Cardiac muscle cell (in vitro differentiated cells and primary cell): Measurements from ENCODE around the gene BCL10. TPM values are rescaled to one million over a fixed set of nuclear protein-coding genes. Genes with fewer than 3 reads are reported as not detected.

Experiments used
- DNase-seq, 2 donors: peaks; one replicate each; pipeline versions ENCODE4 v3.0.0 to v3.0.0-alpha.2; 2010 to 2017; ENCODE audit warnings: low read depth in 1 of 2, low spot score in 1 of 2
- H3K27ac ChIP-seq: fragments of 200-600 bp; sonication (generic); 2 replicates; pipeline ENCODE4 v1.5.1; 2016
- H3K27me3 ChIP-seq: fragments of 200-600 bp; sonication (generic); 2 replicates; pipeline ENCODE4 v1.6.0; 2016; ENCODE audit warnings: control low read depth
- H3K36me3 ChIP-seq: fragments of 200-600 bp; sonication (generic); 2 replicates; pipeline ENCODE4 v1.5.1; 2016; ENCODE audit warnings: control low read depth
- H3K4me1 ChIP-seq: fragments of 200-600 bp; sonication (generic); 2 replicates; pipeline ENCODE4 v1.8.1; 2017; ENCODE audit warnings: low read depth, mild to moderate bottlenecking, mixed run types
- H3K4me3 ChIP-seq: fragments of 200-600 bp; sonication (generic); 2 replicates; pipeline ENCODE4 v1.5.1; 2016; ENCODE audit warnings: mild to moderate bottlenecking
- H3K9me3 ChIP-seq: fragments of 200-600 bp; sonication (generic); 2 replicates; pipeline ENCODE4 v1.5.1; 2017; ENCODE audit warnings: low read depth, mild to moderate bottlenecking, control low read depth
- CTCF ChIP-seq: IDR thresholded peaks from 2 replicates; pipeline ENCODE4 v1.5.1; 2012; ENCODE audit warnings: low read depth, mild to moderate bottlenecking, low read length
- polyA plus RNA-seq: library from polyadenylated mRNA; unstranded; fragments of >200 nt; fragmentation: Nextera tagmentation; extraction: Ambion mirVana; gene quantifications from 2 replicates; pipeline ENCODE4 v1.2.1, GENCODE V29; 2016
- total RNA-seq: library from RNA; depleted of rRNA; stranded (reverse); fragments of >200 nt; gene quantifications from 2 replicates; pipeline ENCODE4 v1.2.3, GENCODE V29; 2016

BCL10 gene
- total and polyA plus RNA-seq, 2 experiments from 2014 or later, result 11.7 to 12.8 TPM

DNA sequence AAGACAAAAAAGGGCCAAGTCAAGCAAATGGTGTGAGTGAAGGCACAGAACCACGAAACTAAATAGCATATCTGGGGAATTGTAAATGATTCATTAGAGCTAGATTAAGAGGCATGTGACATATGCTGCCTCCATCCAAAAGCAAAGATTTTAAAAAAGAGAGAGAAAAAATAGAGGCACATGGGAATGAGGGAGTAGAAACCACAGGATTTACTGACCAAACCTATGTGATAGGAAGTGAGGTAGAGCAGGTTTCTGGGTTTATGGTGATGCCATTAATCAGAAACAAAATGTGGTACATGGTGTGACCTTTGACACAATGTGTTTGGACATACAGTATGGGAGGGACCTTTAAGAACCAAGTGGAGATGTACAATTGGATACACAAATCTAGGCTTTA, 30.5 kb downstream of the BCL10 start:
- Histone ChIP-seq H3K27ac (no peak overlapping the region), H3K27me3 (no peaks in the 10 kb centered on the region), H3K4me3 (no peak overlapping the region), H3K9me3 (no peaks in the 10 kb centered on the region), H3K4me1 (peaks cover 17% of the 10 kb centered on the region), H3K36me3 (no peaks in the 10 kb centered on the region)
- no peak for TF ChIP-seq CTCF
- no peak for DNase-seq

DNA sequence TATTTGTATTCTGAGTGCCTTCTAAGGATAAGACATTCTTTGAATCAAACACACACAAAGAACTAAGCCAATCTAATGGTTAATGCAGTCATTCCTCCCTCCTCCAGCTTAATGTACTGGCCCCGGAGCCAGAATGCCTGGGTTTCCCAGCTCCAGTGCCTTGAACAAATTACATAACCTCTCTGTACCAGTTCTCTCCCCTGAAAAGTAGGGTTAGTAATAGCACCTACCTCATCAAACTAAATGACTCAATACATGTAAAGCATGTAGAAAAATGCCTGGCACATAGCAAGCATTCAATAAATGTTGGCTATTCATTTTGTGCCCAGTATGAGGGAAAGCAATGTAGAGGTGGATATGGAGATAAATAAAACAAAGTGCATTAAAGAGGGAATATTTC, 31.0 kb downstream of the BCL10 start:
- TF ChIP-seq CTCF, result no peak
- Histone ChIP-seq H3K36me3 (no peaks in the 10 kb centered on the region), H3K27ac (no peak overlapping the region), H3K27me3 (no peaks in the 10 kb centered on the region), H3K4me3 (no peak overlapping the region), H3K9me3 (no peaks in the 10 kb centered on the region), H3K4me1 (peaks cover 21% of the 10 kb centered on the region)
- no peak for DNase-seq

DNA sequence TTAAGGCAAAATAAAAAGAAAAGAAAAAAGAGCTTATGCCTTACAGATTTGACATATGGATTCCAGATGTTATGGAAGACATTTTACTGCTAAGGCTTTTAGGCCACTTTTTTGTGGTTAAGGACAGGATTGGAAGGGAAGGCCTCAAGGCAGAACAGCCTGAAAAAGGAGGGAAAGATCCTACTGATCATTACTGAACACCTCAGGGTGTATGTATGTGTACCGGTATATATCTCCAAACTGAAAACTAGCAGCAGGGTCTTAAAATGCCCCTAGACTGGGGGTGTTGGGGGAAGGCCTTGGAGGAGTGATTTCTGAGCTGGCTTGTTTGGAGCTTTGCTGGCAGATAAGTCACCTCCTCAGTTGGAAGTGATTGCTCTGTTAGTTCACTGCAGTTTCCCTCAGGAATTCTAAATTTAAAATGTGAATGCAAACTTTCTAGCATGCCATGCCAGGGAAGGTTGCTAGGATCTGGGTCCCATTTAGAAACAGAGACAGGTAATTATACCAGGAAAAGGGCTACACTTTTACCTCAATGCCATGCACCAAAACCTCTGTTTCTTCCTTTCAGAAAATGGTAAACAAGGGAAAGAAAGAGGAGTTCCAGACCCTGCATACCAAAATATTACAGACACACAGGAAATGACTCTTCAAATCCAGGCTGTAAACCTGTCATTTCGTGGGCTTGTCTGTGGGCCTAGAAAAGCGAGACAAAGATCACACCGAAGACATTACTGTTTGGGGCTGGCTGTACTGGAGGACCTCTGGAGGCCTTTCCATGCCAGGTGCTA, 32.0 kb downstream of the BCL10 start:
- no peaks in the 10 kb centered on the region for H3K9me3 ChIP-seq
- no peaks in the 10 kb centered on the region for H3K36me3 ChIP-seq
- no peak overlapping the region for H3K4me3 ChIP-seq
- peak overlapping the region; percentile 74 for H3K27ac ChIP-seq
- peaks cover 29% of the 10 kb centered on the region for H3K4me1 ChIP-seq
- peak in 1 of 2 donors; percentile 41 for DNase-seq
- no peak for TF ChIP-seq CTCF
- no peaks in the 10 kb centered on the region for H3K27me3 ChIP-seq

DNA sequence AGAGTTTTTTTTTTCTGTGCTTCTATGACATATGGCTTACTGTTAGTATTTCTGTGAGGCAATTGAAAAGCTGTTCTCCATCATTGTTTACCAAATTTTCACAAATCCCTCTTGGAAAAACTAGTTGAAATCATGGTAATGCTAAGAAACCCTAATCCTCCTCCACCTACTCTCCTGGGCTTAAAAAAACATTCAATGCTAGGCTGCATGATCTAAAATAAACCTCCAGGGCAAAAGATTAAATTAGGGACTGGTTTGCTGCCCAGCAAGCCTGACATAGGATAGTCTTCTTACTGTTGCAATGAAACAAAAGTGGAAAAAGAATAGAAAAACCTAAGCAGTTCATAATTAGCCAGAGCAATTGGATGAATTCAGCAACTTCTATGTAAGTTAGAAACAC, 33.1 kb downstream of the BCL10 start:
- Histone ChIP-seq H3K4me3 (no peak overlapping the region), H3K4me1 (peaks cover 29% of the 10 kb centered on the region), H3K36me3 (no peaks in the 10 kb centered on the region), H3K9me3 (no peaks in the 10 kb centered on the region), H3K27ac (peak overlapping the region; percentile 74), H3K27me3 (no peaks in the 10 kb centered on the region)
- TF ChIP-seq CTCF, result no peak
- no peak for DNase-seq

GRCh38 chr1:85240643-85241042, 35.8 kb downstream of the BCL10 start:
- no peaks in the 10 kb centered on the region for H3K36me3 ChIP-seq
- H3K4me1 ChIP-seq, result peaks cover 29% of the 10 kb centered on the region
- no peaks in the 10 kb centered on the region for H3K9me3 ChIP-seq
- H3K27me3 ChIP-seq, result no peaks in the 10 kb centered on the region
- no peak overlapping the region for H3K4me3 ChIP-seq
- DNase-seq, result peak in 1 of 2 donors; percentile 34
- peak overlapping the region; percentile 78 for H3K27ac ChIP-seq
- no peak for TF ChIP-seq CTCF
